Esophagus muscularis mucosa (tissue), 4 donors: Measurements from ENCODE around the gene HS3ST4. TPM values are rescaled to one million over a fixed set of nuclear protein-coding genes. Genes with fewer than 3 reads are reported as not detected.
"Not testable (repeated sequence)": the region's sequence is repeated elsewhere in the genome, so short reads cannot be mapped to it uniquely, and the experiment has no call there.

Experiments
- DNase-seq: peaks from one replicate; pipeline ENCODE4 v3.0.0-alpha.2; 2017; ENCODE audit errors: extremely low spot score
- H3K27ac ChIP-seq, 4 donors: fragments of 200-600 bp; sonication (generic); replicated peaks in 1 of 4; 1 replicate in 3 of 4; 2 replicates in 1 of 4; pipeline ENCODE4 v1.5.1; 2016 to 2019; ENCODE audit warnings: mild to moderate bottlenecking in 1 of 4
- H3K27me3 ChIP-seq, 4 donors: fragments of 200-600 bp; sonication (generic); one replicate each; pipeline versions ENCODE4 v1.5.1 to v1.6.0; 2016 to 2019
- H3K36me3 ChIP-seq, 4 donors: fragments of 200-600 bp; sonication (generic); one replicate each; pipeline ENCODE4 v1.5.1; 2016 to 2019
- H3K4me1 ChIP-seq, 4 donors: fragments of 200-600 bp; sonication (generic); one replicate each; pipeline ENCODE4 v1.5.1; 2016 to 2019
- H3K4me3 ChIP-seq, 4 donors: fragments of 200-600 bp; sonication (generic); 1 replicate in 2 of 4; 2 replicates in 2 of 4; pipeline ENCODE4 v1.5.1; 2016 to 2019; ENCODE audit warnings: mild to moderate bottlenecking in 4 of 4, moderate library complexity in 1 of 4
- H3K9me3 ChIP-seq, 4 donors: fragments of 200-600 bp; sonication (generic); 1 replicate in 3 of 4; 2 replicates in 1 of 4; pipeline ENCODE4 v1.5.1; 2016 to 2019
- EP300 ChIP-seq: sonication (generic); formaldehyde crosslinking; IDR thresholded peaks from one replicate; pipeline ENCODE4 v1.6.1; 2017; ENCODE audit warnings: antibody characterized with exemption
- POLR2A ChIP-seq: fragments of 450-650 bp; IDR thresholded peaks from one replicate; pipeline ENCODE4 v1.6.1; 2017; ENCODE audit warnings: antibody characterized with exemption, moderate library complexity, mild to moderate bottlenecking, low read depth
- POLR2AphosphoS5 ChIP-seq, 2 donors: sonication (generic); formaldehyde crosslinking; IDR thresholded peaks; one replicate each; pipeline ENCODE4 v1.6.1; 2017; ENCODE audit warnings: antibody characterized with exemption in 2 of 2
- WGBS: methylation state at CpG from one replicate; pipeline ENCODE4 v1.1.5; 2018; 5-methylcytosine and 5-hydroxymethylcytosine counted together
- intact Hi-C: fragments of 100-400 bp; cut with DNase I; formaldehyde crosslinking; loops from one replicate; pipeline ENCODE4 v1.15.1; 2023
- total RNA-seq, 4 donors: library from RNA; depleted of rRNA; stranded (reverse); fragments of >200 nt; gene quantifications; one replicate each; pipeline versions ENCODE4 v1.1.0 to v1.2.1, GENCODE V29; 2016
- TF ChIP-seq, protein P1 (sequence below), 3 experiments: fragments of 200-600 bp in 2 of 3; fragments of 450-650 bp in 1 of 3; sonication (generic) in 2 of 3; IDR thresholded peaks; one replicate each; pipeline ENCODE4 v1.5.1; 2017 to 2019; ENCODE audit warnings: antibody characterized with exemption in 3 of 3, mild to moderate bottlenecking in 2 of 3, moderate library complexity in 1 of 3

Gene HS3ST4
- total RNA-seq, 4 donors from 2014 or later: not detected

DNA sequence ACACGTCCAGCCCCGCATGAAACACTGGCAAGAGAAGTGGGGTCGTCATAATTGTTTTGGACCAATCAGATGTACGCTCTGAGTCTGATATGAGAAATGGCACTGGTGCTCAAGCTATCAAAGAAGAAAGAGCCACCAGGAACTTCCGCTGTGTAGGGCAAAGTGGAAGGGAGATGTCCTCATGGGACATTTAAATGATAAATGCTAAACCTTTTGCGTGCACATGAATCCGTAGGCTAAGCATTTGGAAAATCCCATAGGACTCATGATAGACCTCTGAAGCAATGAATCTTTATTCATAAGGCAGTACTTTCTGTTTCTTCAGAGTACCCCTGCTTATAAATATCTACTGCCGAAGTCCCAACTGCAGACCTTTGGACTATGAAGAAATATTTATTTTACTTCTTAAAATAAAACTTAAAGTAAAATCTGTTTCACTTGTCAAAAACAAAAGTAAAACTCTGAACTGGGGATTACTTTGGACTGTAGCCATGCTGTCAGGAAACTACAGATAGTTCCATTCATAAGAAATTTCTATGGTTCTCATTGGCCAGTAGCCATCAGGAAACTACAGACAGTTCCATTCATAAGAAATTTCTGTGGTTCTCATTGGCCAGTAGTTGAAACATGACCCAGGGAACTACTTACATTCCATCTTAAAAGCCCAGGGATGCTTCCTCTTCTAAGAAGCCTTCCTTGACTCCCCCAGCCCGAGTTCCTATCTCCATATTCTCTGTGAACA is 335.1 kb downstream of the HS3ST4 start:
- no peak overlapping the region for H3K4me3 ChIP-seq
- no peak overlapping the region for H3K27ac ChIP-seq
- intact Hi-C loops: no loop called here
- no peak for DNase-seq
- TF ChIP-seq POLR2AphosphoS5 (IDR thresholded peaks at IDR 0.05): no peak
- TF ChIP-seq, protein P1, sequence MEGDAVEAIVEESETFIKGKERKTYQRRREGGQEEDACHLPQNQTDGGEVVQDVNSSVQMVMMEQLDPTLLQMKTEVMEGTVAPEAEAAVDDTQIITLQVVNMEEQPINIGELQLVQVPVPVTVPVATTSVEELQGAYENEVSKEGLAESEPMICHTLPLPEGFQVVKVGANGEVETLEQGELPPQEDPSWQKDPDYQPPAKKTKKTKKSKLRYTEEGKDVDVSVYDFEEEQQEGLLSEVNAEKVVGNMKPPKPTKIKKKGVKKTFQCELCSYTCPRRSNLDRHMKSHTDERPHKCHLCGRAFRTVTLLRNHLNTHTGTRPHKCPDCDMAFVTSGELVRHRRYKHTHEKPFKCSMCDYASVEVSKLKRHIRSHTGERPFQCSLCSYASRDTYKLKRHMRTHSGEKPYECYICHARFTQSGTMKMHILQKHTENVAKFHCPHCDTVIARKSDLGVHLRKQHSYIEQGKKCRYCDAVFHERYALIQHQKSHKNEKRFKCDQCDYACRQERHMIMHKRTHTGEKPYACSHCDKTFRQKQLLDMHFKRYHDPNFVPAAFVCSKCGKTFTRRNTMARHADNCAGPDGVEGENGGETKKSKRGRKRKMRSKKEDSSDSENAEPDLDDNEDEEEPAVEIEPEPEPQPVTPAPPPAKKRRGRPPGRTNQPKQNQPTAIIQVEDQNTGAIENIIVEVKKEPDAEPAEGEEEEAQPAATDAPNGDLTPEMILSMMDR (IDR thresholded peaks at IDR 0.05): no peak
- TF ChIP-seq POLR2A: no peak
- no peak for TF ChIP-seq EP300
- peaks cover 0 to 1% (median 0%) of the 10 kb centered on the region in 4 donors for H3K27me3 ChIP-seq
- peaks cover 0 to 7% (median 0%) of the 10 kb centered on the region in 4 donors for H3K4me1 ChIP-seq
- 63% methylated on average over 9 of the region's 9 CpGs for WGBS
- H3K36me3 ChIP-seq: no peaks in the 10 kb centered on the region
- no peaks in the 10 kb centered on the region for H3K9me3 ChIP-seq

DNA sequence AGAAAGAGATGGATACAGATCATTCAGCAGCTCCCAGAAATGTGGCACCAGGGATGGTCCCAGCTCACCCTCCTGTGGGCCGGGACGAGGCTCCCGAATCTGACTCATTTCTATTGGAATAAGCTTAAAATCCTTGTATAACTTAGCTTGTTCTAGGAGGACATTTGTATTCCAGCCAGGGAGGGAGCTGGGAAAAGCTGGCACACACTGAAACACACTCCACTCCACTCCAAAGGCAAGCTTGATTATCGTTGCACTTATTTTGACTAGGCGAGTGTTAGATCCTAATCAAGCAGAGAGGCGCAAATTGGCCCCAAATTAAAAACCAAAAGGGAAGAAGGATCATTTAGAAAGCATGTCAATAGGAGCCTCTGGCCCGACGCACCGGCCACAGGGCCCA is 339.5 kb downstream of the HS3ST4 start:
- peaks cover 0 to 7% (median 0%) of the 10 kb centered on the region in 4 donors for H3K4me1 ChIP-seq
- intact Hi-C loops: no loop called here

DNA sequence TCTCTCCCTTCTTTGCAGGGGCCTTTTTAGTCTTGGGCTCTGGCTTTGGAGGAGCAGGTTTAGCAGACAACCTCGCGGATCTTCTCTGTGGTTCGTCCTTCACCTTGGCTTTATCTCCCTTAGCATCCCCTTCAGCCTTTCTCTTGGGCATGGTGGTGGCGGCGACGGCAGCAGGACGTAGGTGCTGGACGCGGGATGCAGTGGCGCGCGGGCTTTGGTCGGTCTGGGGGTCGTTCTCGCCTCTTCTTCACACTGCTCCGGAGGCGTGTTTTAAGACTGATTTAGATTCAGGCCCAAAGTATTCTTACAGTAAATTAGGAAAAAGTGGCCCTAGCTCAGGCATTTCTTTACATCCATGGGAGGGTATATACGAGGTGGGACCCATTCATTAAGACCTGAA is 340.9 kb downstream of the HS3ST4 start:
- H3K9me3 ChIP-seq, H3K4me1 ChIP-seq, H3K27ac ChIP-seq, DNase-seq, intact Hi-C loops, H3K27me3 ChIP-seq, H3K36me3 ChIP-seq, H3K4me3 ChIP-seq: not testable (repeated sequence)
- 94% methylated on average over 18 of the region's 18 CpGs for WGBS

More for the DNA sequence above, 339.5 kb downstream of the HS3ST4 start:
- no peak overlapping the region for H3K4me3 ChIP-seq
- no peak for DNase-seq
- no peak overlapping the region for H3K27ac ChIP-seq
- no peaks in the 10 kb centered on the region for H3K9me3 ChIP-seq
- H3K36me3 ChIP-seq: no peaks in the 10 kb centered on the region
- WGBS: 83% methylated on average over 9 of the region's 9 CpGs
- TF ChIP-seq POLR2AphosphoS5 (IDR thresholded peaks at IDR 0.05) (no peak), EP300 (no peak), POLR2A (no peak)
- TF ChIP-seq, protein P1 (IDR thresholded peaks at IDR 0.05): no peak
- H3K27me3 ChIP-seq: no peaks in the 10 kb centered on the region

DNA sequence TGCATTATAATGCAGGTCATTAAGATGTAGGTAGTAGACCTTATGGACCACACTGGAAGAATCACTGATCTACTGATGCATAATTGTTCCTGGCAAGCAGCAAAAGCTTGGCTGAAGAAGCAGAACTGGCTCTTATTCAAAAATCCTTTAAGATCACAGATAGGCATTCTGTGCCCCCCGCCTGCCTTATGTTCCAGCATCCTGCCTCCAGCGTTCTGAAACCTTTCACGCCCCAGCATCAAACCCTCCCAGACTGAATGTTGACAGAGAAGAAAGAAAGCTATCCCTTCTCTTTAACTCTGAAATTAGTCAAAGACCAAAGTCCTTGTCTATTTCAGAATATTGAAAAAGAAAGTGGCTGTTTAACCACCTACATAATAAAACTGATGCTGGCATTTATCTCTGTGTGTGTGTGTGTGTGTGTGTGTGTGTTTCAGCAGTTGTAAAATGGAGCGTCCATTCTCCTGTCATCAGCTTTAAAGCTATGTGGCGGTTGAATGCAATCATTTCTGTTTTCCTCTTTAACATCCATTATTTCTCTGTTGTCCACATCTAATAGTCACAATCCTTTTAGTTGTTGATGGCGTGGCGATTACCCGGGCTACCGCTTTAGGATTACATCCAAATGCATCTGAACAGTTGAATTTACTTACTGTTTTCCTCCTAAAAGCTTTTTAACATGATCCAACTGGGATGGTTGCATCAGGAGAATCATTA is 350.4 kb downstream of the HS3ST4 start:
- H3K9me3 ChIP-seq: peaks cover 0 to 3% (median 0%) of the 10 kb centered on the region in 4 donors
- no peaks in the 10 kb centered on the region for H3K36me3 ChIP-seq
- TF ChIP-seq EP300: no peak
- TF ChIP-seq POLR2A: no peak
- no peak for TF ChIP-seq POLR2AphosphoS5 (IDR thresholded peaks at IDR 0.05)
- TF ChIP-seq, protein P1 (IDR thresholded peaks at IDR 0.05): no peak
- 74% methylated on average over 9 of the region's 9 CpGs for WGBS
- H3K27ac ChIP-seq: no peak overlapping the region
- no peaks in the 10 kb centered on the region for H3K4me1 ChIP-seq
- no peaks in the 10 kb centered on the region for H3K27me3 ChIP-seq
- intact Hi-C loops: no loop called here
- H3K4me3 ChIP-seq: no peak overlapping the region
- DNase-seq: no peak

DNA sequence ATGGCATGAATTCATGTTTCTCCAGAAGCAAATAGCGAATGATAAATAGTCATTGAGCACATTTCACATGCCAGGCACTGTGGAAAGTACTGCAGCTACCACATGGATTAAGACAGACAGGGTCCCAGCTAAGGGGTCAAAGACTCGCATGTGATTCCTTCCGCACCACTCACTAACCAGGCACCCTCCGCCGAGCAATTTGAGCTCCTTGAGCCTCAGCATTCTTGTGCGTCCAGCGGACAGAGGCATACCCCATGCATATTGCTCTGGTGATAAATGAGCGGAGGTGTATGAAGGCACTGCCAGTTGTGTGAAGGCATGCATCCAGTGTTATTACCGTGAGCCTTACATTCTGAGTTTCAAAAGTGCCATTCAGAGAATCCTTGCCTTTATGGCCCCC is 358.7 kb downstream of the HS3ST4 start:
- H3K4me3 ChIP-seq: no peak overlapping the region
- TF ChIP-seq, protein P1 (IDR thresholded peaks at IDR 0.05): no peak
- TF ChIP-seq POLR2AphosphoS5 (IDR thresholded peaks at IDR 0.05) (no peak), POLR2A (no peak), EP300 (no peak)
- H3K4me1 ChIP-seq: no peaks in the 10 kb centered on the region
- H3K36me3 ChIP-seq: no peaks in the 10 kb centered on the region
- 47% methylated on average over 9 of the region's 9 CpGs for WGBS
- intact Hi-C loops: no loop called here
- H3K9me3 ChIP-seq: no peaks in the 10 kb centered on the region
- no peak overlapping the region for H3K27ac ChIP-seq
- H3K27me3 ChIP-seq: peaks cover 0 to 8% (median 0%) of the 10 kb centered on the region in 4 donors
- no peak for DNase-seq
